ENCODE results near the gene DACH1.

DACH1 gene

GRCh38 chr13:71870100-71870499 is 3.1 kb upstream of the DACH1 start:
- no peak for DNase-seq
- TF ChIP-seq CTCF (IDR thresholded peaks at IDR 0.05; ENCODE audit: low read depth, low read length) = no peak
- no peaks in the 10 kb centered on the region for H3K36me3 ChIP-seq
- no peaks in the 10 kb centered on the region for H3K27me3 ChIP-seq
- no peaks in the 10 kb centered on the region for H3K9me3 ChIP-seq
- H3K4me1 ChIP-seq = peaks cover 13% of the 10 kb centered on the region
- H3K4me3 ChIP-seq (ENCODE audit: low read depth, low read length) = no peak overlapping the region

GRCh38 chr13:71869274-71869673 is 2.3 kb upstream of the DACH1 start:
- TF ChIP-seq CTCF (IDR thresholded peaks at IDR 0.05; ENCODE audit: low read depth, low read length) = no peak
- Histone ChIP-seq H3K27me3 (no peaks in the 10 kb centered on the region), H3K4me3 (ENCODE audit: low read depth, low read length) (no peak overlapping the region), H3K36me3 (no peaks in the 10 kb centered on the region), H3K4me1 (peaks cover 13% of the 10 kb centered on the region), H3K9me3 (no peaks in the 10 kb centered on the region)
- no peak for DNase-seq

- no peak for TF ChIP-seq CTCF (IDR thresholded peaks at IDR 0.05; ENCODE audit: low read depth, low read length)
- H3K9me3 ChIP-seq = no peaks in the 10 kb centered on the region
- H3K27me3 ChIP-seq = no peaks in the 10 kb centered on the region
- peak; percentile 60 for DNase-seq
- no peaks in the 10 kb centered on the region for H3K36me3 ChIP-seq
- peak overlapping the region; percentile 96 for H3K4me3 ChIP-seq (ENCODE audit: low read depth, low read length)
- H3K4me1 ChIP-seq = peaks cover 8% of the 10 kb centered on the region
These were observed 471 bp downstream of the DACH1 start for GRCh38 chr13:71866335-71867130.

GRCh38 chr13:71865874-71866334 is 1.1 kb downstream of the DACH1 start:
- TF ChIP-seq CTCF (IDR thresholded peaks at IDR 0.05; ENCODE audit: low read depth, low read length) = no peak
- Histone ChIP-seq H3K27me3 (no peaks in the 10 kb centered on the region), H3K4me1 (peaks cover 8% of the 10 kb centered on the region), H3K36me3 (no peaks in the 10 kb centered on the region), H3K4me3 (ENCODE audit: low read depth, low read length) (peak overlapping the region; percentile 96), H3K9me3 (no peaks in the 10 kb centered on the region)
- peak; percentile 56 for DNase-seq

- H3K4me1 ChIP-seq = peaks cover 13% of the 10 kb centered on the region
These were observed 1.8 kb downstream of the DACH1 start for GRCh38 chr13:71864986-71865873.

More at GRCh38 chr13:71864986-71865873, 1.8 kb downstream of the DACH1 start:
- no peak for TF ChIP-seq CTCF (IDR thresholded peaks at IDR 0.05; ENCODE audit: low read depth, low read length)
- Histone ChIP-seq H3K36me3 (no peaks in the 10 kb centered on the region), H3K4me3 (ENCODE audit: low read depth, low read length) (peak overlapping the region; percentile 96), H3K27me3 (no peaks in the 10 kb centered on the region), H3K9me3 (no peaks in the 10 kb centered on the region)
- DNase-seq = peak; percentile 59
